GM12891 (cell line): Measurements from ENCODE around the gene PIGM.

ENCODE experiments used
- PAX5 ChIP-seq: IDR thresholded peaks from 2 replicates; pipeline ENCODE4 v1.6.1; 2011; ENCODE audit warnings: low read length, moderate library complexity, mild to moderate bottlenecking; ENCODE audit not compliant: insufficient read depth, severe bottlenecking
- POLR2A ChIP-seq: IDR thresholded peaks from 2 replicates; pipeline ENCODE4 v1.6.1; 2011; ENCODE audit warnings: low read depth, low read length, control low read depth
- POLR2AphosphoS5 ChIP-seq: IDR thresholded peaks from 2 replicates; pipeline ENCODE4 v1.6.1; 2011; ENCODE audit warnings: low read depth, low read length, control low read depth
- SPI1 ChIP-seq: IDR thresholded peaks from 2 replicates; pipeline ENCODE4 v1.6.1; 2011; ENCODE audit warnings: low read depth, low read length, control low read depth
- TAF1 ChIP-seq: IDR thresholded peaks from 2 replicates; pipeline ENCODE4 v1.6.1; 2011; ENCODE audit warnings: low read depth, low read length, control low read depth

GRCh38 chr1:160050619-160051018, 18.8 kb upstream of the PIGM start:
- TF ChIP-seq POLR2AphosphoS5 (no peak), POLR2A (no peak), TAF1 (no peak), PAX5 (no peak), SPI1 (no peak)
